Pancreas (tissue), 10 donors: ENCODE data around the gene METTL24. TPM values are rescaled to one million over a fixed set of nuclear protein-coding genes. Genes with fewer than 3 reads are reported as not detected.

Source experiments
- ATAC-seq, 4 donors: fragments of 200-7000 bp; cut with Tn5 transposase; one replicate each; pipeline versions ENCODE4 v1.8.0 to v1.9.1; 2020; ENCODE audit warnings: mild to moderate bottlenecking in 4 of 4, moderate library complexity in 4 of 4
- DNase-seq, 6 donors: peaks; one replicate each; pipeline ENCODE4 v3.0.0-alpha.2; 2020
- FAIRE-seq: peaks from 2 replicates; lab custom pipeline; 2012; peaks lifted over from hg19 to GRCh38; lab: Jason Lieb, UNC
- H3K27ac ChIP-seq, 4 donors: fragments of 200-600 bp; sonication (generic); 1 replicate in 3 of 4; 2 replicates in 1 of 4; pipeline versions ENCODE4 v1.5.0 to v1.8.0; 2020
- H3K27me3 ChIP-seq, 4 donors: fragments of 200-600 bp; one replicate each; pipeline ENCODE4 v1.8.0; 2021
- H3K36me3 ChIP-seq, 3 donors: fragments of 200-600 bp; sonication (generic) in 1 of 3; one replicate each; pipeline versions ENCODE4 v1.5.0 to v1.8.0; 2020 to 2021
- H3K4me1 ChIP-seq, 3 donors: fragments of 200-600 bp; one replicate each; pipeline ENCODE4 v1.8.0; 2021
- H3K4me3 ChIP-seq, 4 donors: fragments of 200-600 bp; sonication (generic) in 2 of 4; one replicate each; pipeline versions ENCODE4 v1.5.0 to v1.8.0; 2020 to 2021
- H3K9me3 ChIP-seq, 4 donors: fragments of 200-600 bp; one replicate each; pipeline ENCODE4 v1.8.0; 2021
- WGBS, 2 donors: extraction: QIAGEN DNeasy Blood & Tissue Kit; methylation state at CpG; one replicate each; pipeline ENCODE4 v1.1.7; 2013; 5-methylcytosine and 5-hydroxymethylcytosine counted together
- intact Hi-C, 3 donors: fragments of 100-400 bp; cut with DNase I; formaldehyde crosslinking; loops; one replicate each; pipeline versions ENCODE4 v1.11.1 to v1.14.2; 2022
- polyA plus RNA-seq, 2 donors: library from polyadenylated mRNA; stranded (reverse); fragments of 200-250 nt; gene quantifications; one replicate each; pipeline ENCODE4 v1.2.3, GENCODE V29; 2013
- total RNA-seq, 6 donors: library from RNA; stranded (reverse); fragmentation: NEBNext Ultra II Directional in 4 of 6; extraction: Animal tissue kit (Norgen Biotek cat#: 25700) in 4 of 6; gene quantifications; one replicate each; pipeline versions ENCODE4 v1.2.1 to v1.2.4, GENCODE V29; 2021 to 2023
- TF ChIP-seq, protein P1 (sequence below), 4 donors: fragments of 200-600 bp; sonication (generic) in 3 of 4; IDR thresholded peaks; one replicate each; pipeline versions ENCODE4 v1.5.0 to v1.8.0; 2021; ENCODE audit warnings: antibody characterized with exemption in 4 of 4
- donor health status: healthy with polysubstance abuse.
- donor health status: DM: no; HTN: no; CAD: no; lungs with moderate emphysema.
- donor health status: DM: no; HTN: no; CAD: no.
- donor health status: control.
- donor health status: control.
- donor health status: Bipolar disorder and iron deficiency.
- donor health status: DM: yes; HTN: yes; CAD: no.
- donor health status: DM: no; HTN: no; CAD: no.
- donor health status: DM: no; HTN: no; CAD: no.
- donor health status: DM: yes; HTN: yes; CAD: no.

The METTL24 gene
- total and polyA plus RNA-seq, 8 donors, result 0.34 to 4.4 (median 1.4) TPM

DNA sequence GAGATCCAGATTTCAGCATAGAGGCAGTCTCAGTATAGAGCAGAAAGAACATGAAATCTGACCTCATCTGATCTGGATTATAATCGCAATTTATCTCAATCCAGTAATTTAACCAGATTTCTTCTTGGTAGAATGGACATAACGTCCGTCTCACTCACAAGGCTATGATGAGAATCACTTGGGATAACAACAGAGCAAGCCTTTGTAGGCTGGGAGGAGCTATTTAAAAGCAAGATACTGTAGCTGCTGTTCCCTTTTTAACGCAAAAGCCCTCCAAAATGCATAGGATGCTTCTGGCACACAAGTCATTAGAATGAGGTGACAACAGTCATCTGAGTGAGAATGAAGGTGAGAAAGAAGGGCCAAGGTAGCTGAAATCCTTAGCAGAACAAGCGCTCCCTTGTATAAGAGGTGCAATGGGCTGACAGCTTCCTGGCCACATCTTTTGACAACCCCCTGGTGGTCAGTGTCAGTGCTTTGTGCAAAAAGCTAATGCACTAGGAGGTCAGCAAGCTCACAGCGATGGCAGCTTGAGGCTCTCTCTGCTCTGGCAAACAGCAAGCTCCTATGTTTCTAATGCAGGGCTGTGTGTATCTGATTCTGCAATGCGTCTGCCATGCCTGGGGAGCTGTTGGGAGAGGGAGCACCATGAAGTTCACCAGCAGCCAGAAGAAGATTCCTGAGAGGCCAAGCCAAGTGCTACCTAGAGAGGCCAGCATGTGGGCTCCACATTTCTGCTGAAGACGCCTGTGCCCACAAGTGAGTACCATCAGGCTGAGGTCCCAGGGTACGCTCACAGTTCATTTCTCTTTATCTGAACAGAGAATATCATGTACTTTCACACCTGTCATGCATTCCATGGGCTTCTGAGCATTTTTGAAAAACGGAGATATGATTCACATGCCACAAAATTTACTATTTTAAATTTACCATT is 16.2 kb downstream of the METTL24 start:
- TF ChIP-seq, protein P1, sequence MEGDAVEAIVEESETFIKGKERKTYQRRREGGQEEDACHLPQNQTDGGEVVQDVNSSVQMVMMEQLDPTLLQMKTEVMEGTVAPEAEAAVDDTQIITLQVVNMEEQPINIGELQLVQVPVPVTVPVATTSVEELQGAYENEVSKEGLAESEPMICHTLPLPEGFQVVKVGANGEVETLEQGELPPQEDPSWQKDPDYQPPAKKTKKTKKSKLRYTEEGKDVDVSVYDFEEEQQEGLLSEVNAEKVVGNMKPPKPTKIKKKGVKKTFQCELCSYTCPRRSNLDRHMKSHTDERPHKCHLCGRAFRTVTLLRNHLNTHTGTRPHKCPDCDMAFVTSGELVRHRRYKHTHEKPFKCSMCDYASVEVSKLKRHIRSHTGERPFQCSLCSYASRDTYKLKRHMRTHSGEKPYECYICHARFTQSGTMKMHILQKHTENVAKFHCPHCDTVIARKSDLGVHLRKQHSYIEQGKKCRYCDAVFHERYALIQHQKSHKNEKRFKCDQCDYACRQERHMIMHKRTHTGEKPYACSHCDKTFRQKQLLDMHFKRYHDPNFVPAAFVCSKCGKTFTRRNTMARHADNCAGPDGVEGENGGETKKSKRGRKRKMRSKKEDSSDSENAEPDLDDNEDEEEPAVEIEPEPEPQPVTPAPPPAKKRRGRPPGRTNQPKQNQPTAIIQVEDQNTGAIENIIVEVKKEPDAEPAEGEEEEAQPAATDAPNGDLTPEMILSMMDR (IDR thresholded peaks at IDR 0.05), result no peak
- no peak for FAIRE-seq

DNA sequence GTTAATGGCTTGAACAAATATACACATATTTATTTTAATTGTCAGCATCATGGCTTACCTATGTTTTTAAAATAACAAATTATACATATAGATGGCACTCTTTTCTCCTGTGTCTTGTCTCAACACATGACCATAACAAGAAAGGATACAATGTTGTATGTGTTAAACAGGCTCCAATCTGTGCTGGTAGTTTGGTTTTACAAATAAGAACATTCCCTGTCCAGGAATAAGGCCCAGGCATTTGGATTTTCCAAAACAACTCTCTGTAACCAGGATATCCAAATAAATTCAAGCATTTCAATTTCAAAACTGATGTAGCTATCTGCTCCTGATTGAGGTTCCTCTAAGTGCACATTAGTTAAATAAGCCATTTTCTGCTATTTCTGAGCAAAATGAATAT is 17.1 kb downstream of the METTL24 start:
- no peaks in the 10 kb centered on the region for H3K4me1 ChIP-seq
- no peaks in the 10 kb centered on the region for H3K9me3 ChIP-seq
- H3K27me3 ChIP-seq, result no peaks in the 10 kb centered on the region
- FAIRE-seq (no peak), DNase-seq (no peak), ATAC-seq (no peak)
- no peaks in the 10 kb centered on the region for H3K36me3 ChIP-seq
- TF ChIP-seq, protein P1 (IDR thresholded peaks at IDR 0.05), result no peak
- no peak overlapping the region for H3K27ac ChIP-seq
- intact Hi-C loops, result no loop called here
- no peak overlapping the region for H3K4me3 ChIP-seq

More for the DNA sequence above, 16.2 kb downstream of the METTL24 start:
- no peaks in the 10 kb centered on the region for H3K27me3 ChIP-seq
- no peak overlapping the region for H3K4me3 ChIP-seq
- no peaks in the 10 kb centered on the region for H3K36me3 ChIP-seq
- intact Hi-C loops, result no loop called here
- no peaks in the 10 kb centered on the region for H3K9me3 ChIP-seq
- H3K27ac ChIP-seq, result no peak overlapping the region
- WGBS, 2 donors, result 83 to 89% methylated on average over 10 of the region's 10 CpGs
- ATAC-seq, result no peak
- DNase-seq, result no peak
- no peaks in the 10 kb centered on the region for H3K4me1 ChIP-seq

DNA sequence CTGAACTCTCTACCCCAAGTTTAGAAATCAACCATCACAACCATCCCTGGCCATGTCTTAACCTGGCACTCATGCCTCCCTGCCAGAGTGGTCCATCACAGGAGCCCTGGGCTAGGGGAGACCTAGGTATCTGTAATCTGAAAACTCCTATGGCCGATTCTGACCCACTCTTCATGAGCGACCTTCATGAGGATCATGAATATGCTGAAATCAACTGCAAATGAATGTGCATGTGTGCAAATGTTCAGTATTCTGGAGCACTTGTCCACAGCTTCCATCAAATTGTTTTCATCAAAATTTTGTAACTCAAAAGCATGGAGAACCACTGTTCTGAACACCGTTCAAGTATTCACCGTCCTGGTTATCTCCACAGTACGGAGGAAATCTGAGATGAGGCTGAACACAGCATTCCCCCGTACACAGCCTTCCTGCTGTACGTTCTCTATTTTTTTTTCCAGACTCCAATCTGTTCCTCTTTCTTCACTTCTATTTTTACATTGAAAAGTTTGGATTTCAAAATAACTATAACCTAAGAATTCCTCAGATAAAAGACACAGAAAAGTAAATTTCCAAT is 17.7 kb downstream of the METTL24 start:
- H3K4me3 ChIP-seq, result no peak overlapping the region
- no peak for FAIRE-seq
- no peaks in the 10 kb centered on the region for H3K4me1 ChIP-seq
- no peaks in the 10 kb centered on the region for H3K27me3 ChIP-seq
- intact Hi-C loops, result no loop called here
- 83 to 93% methylated on average over 7 of the region's 7 CpGs for WGBS, 2 donors
- TF ChIP-seq, protein P1 (IDR thresholded peaks at IDR 0.05), result no peak
- ATAC-seq, result no peak
- no peak for DNase-seq
- H3K27ac ChIP-seq, result no peak overlapping the region
- H3K9me3 ChIP-seq, result no peaks in the 10 kb centered on the region
- H3K36me3 ChIP-seq, result no peaks in the 10 kb centered on the region

DNA sequence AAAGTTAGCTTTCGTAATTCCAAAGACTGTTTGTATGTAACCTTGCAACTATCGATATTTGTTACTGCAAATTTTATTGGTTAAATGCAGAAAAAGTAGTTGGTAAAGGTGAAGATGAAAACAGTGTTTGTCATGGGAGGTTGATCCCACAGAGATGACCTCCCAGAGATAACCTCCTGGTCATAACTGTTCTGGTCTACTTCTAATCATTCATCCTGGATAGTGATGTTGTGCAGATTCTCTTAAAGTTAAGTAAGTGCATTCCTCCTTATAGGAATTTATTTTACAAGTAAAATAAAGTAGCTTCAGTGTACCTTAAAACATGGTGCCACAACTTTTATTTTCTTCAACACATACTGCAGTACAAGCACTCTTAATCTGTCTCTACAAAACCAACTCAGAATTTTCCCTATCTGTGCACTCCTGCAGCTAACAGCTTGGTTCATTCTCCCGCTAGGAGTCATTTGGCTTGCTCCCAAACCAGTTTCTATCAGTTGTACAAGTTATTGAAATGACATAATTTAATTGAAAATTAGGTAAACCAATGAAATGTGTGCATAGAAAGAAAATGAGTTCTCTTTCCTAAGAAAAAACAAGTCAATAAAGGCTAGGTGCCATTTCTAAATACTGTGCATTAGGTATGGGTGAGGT is 19.2 kb downstream of the METTL24 start:
- DNase-seq (no peak), ATAC-seq (no peak), FAIRE-seq (no peak)
- H3K4me1 ChIP-seq, result no peaks in the 10 kb centered on the region
- H3K4me3 ChIP-seq, result no peak overlapping the region
- TF ChIP-seq, protein P1 (IDR thresholded peaks at IDR 0.05), result no peak
- H3K27ac ChIP-seq, result no peak overlapping the region
- H3K36me3 ChIP-seq, result no peaks in the 10 kb centered on the region
- intact Hi-C loops, result no loop called here
- no peaks in the 10 kb centered on the region for H3K27me3 ChIP-seq
- H3K9me3 ChIP-seq, result no peaks in the 10 kb centered on the region
- WGBS, 2 donors, result 65 to 67% methylated on average over 3 of the region's 3 CpGs
